Measurements from ENCODE around the gene PRPH2.

The PRPH2 gene

GRCh38 chr6:42702200-42702599 is 20.2 kb downstream of the PRPH2 start:
- Histone ChIP-seq H3K9ac (ENCODE audit: low read length) (no peak overlapping the region), H3K27me3 (ENCODE audit: insufficient read depth, low read length, poor library complexity) (no peaks in the 10 kb centered on the region), H3K36me3 (ENCODE audit: control insufficient read depth, insufficient read depth, low read length) (no peaks in the 10 kb centered on the region), H4K5ac (ENCODE audit: low read length) (no peak overlapping the region), H2BK15ac (replicated peaks; ENCODE audit: low read depth) (no peak overlapping the region), H3K18ac (ENCODE audit: low read length) (no peak overlapping the region), H4K8ac (ENCODE audit: low read depth, low read length) (no peak overlapping the region), H3K4me2 (ENCODE audit: low read length) (no peak overlapping the region), H3K27ac (ENCODE audit: low read depth, low read length) (no peak overlapping the region), H3K79me2 (ENCODE audit: control insufficient read depth, insufficient read depth, low read length) (no peaks in the 10 kb centered on the region), H3K23ac (ENCODE audit: low read length) (no peak overlapping the region), H2AK5ac (ENCODE audit: low read length) (no peak overlapping the region), H2BK120ac (ENCODE audit: low read depth, low read length) (no peak overlapping the region), H2BK5ac (ENCODE audit: low read length) (no peak overlapping the region), H3K56ac (ENCODE audit: low read length) (no peak overlapping the region), H3K4me1 (ENCODE audit: control insufficient read depth, low read depth, low read length) (no peaks in the 10 kb centered on the region), H3K4ac (ENCODE audit: low read depth, low read length) (no peak overlapping the region), H3K79me1 (ENCODE audit: low read length) (no peaks in the 10 kb centered on the region), H3K4me3 (ENCODE audit: low read length) (no peak overlapping the region)
- no CpG with 5 or more reads among the region's 2 CpGs for WGBS (ENCODE audit: extremely low coverage, insufficient coverage, low lambda C conversion rate)
- DNase-seq, result peak; percentile 78

GRCh38 chr6:42698217-42698616 is 24.2 kb downstream of the PRPH2 start:
- no peak for DNase-seq
- H2BK15ac ChIP-seq (replicated peaks; ENCODE audit: low read depth), result no peak overlapping the region
- no peak overlapping the region for H3K9ac ChIP-seq (ENCODE audit: low read length)
- H3K36me3 ChIP-seq (ENCODE audit: control insufficient read depth, insufficient read depth, low read length), result no peaks in the 10 kb centered on the region
- no peak overlapping the region for H4K8ac ChIP-seq (ENCODE audit: low read depth, low read length)
- no peaks in the 10 kb centered on the region for H3K79me1 ChIP-seq (ENCODE audit: low read length)
- H3K27me3 ChIP-seq (ENCODE audit: insufficient read depth, low read length, poor library complexity), result no peaks in the 10 kb centered on the region
- no CpG with 5 or more reads among the region's 13 CpGs for WGBS (ENCODE audit: extremely low coverage, insufficient coverage, low lambda C conversion rate)
- H3K79me2 ChIP-seq (ENCODE audit: control insufficient read depth, insufficient read depth, low read length), result no peaks in the 10 kb centered on the region
- H2BK120ac ChIP-seq (ENCODE audit: low read depth, low read length), result no peak overlapping the region
- H4K5ac ChIP-seq (ENCODE audit: low read length), result no peak overlapping the region
- H3K4ac ChIP-seq (ENCODE audit: low read depth, low read length), result no peak overlapping the region
- no peak overlapping the region for H3K4me3 ChIP-seq (ENCODE audit: low read length)
- no peak overlapping the region for H3K4me2 ChIP-seq (ENCODE audit: low read length)
- no peak overlapping the region for H3K27ac ChIP-seq (ENCODE audit: low read depth, low read length)
- no peaks in the 10 kb centered on the region for H3K4me1 ChIP-seq (ENCODE audit: control insufficient read depth, low read depth, low read length)
- no peak overlapping the region for H3K23ac ChIP-seq (ENCODE audit: low read length)
- no peak overlapping the region for H2AK5ac ChIP-seq (ENCODE audit: low read length)
- H3K18ac ChIP-seq (ENCODE audit: low read length), result no peak overlapping the region
- H2BK5ac ChIP-seq (ENCODE audit: low read length), result no peak overlapping the region
- H3K56ac ChIP-seq (ENCODE audit: low read length), result no peak overlapping the region

- no peaks in the 10 kb centered on the region for H3K27me3 ChIP-seq (ENCODE audit: insufficient read depth, low read length, poor library complexity)
- no peak overlapping the region for H3K23ac ChIP-seq (ENCODE audit: low read length)
- H2BK15ac ChIP-seq (replicated peaks; ENCODE audit: low read depth), result no peak overlapping the region
- no peak overlapping the region for H2AK5ac ChIP-seq (ENCODE audit: low read length)
- H3K4me3 ChIP-seq (ENCODE audit: low read length), result no peak overlapping the region
- H4K8ac ChIP-seq (ENCODE audit: low read depth, low read length), result no peak overlapping the region
- WGBS (ENCODE audit: extremely low coverage, insufficient coverage, low lambda C conversion rate), result no CpG with 5 or more reads among the region's 5 CpGs
- no peaks in the 10 kb centered on the region for H3K4me1 ChIP-seq (ENCODE audit: control insufficient read depth, low read depth, low read length)
- H3K79me2 ChIP-seq (ENCODE audit: control insufficient read depth, insufficient read depth, low read length), result no peaks in the 10 kb centered on the region
- H3K27ac ChIP-seq (ENCODE audit: low read depth, low read length), result no peak overlapping the region
- no peak overlapping the region for H2BK120ac ChIP-seq (ENCODE audit: low read depth, low read length)
- no peak overlapping the region for H3K4ac ChIP-seq (ENCODE audit: low read depth, low read length)
- no peak overlapping the region for H3K56ac ChIP-seq (ENCODE audit: low read length)
- H2BK5ac ChIP-seq (ENCODE audit: low read length), result no peak overlapping the region
- no peak overlapping the region for H4K5ac ChIP-seq (ENCODE audit: low read length)
- no peak overlapping the region for H3K9ac ChIP-seq (ENCODE audit: low read length)
- H3K79me1 ChIP-seq (ENCODE audit: low read length), result no peaks in the 10 kb centered on the region
- no peak overlapping the region for H3K4me2 ChIP-seq (ENCODE audit: low read length)
- DNase-seq, result no peak
- H3K36me3 ChIP-seq (ENCODE audit: control insufficient read depth, insufficient read depth, low read length), result no peaks in the 10 kb centered on the region
- no peak overlapping the region for H3K18ac ChIP-seq (ENCODE audit: low read length)
Observed at GRCh38 chr6:42697268-42697655, 25.1 kb downstream of the PRPH2 start.

GRCh38 chr6:42696526-42697267 is 25.7 kb downstream of the PRPH2 start:
- Histone ChIP-seq H3K4me3 (ENCODE audit: low read length) (no peak overlapping the region), H4K8ac (ENCODE audit: low read depth, low read length) (no peak overlapping the region), H3K27ac (ENCODE audit: low read depth, low read length) (no peak overlapping the region), H3K18ac (ENCODE audit: low read length) (no peak overlapping the region), H3K4me2 (ENCODE audit: low read length) (no peak overlapping the region), H2AK5ac (ENCODE audit: low read length) (no peak overlapping the region), H3K4me1 (ENCODE audit: control insufficient read depth, low read depth, low read length) (no peaks in the 10 kb centered on the region), H4K5ac (ENCODE audit: low read length) (no peak overlapping the region), H2BK120ac (ENCODE audit: low read depth, low read length) (no peak overlapping the region), H3K23ac (ENCODE audit: low read length) (no peak overlapping the region), H3K9ac (ENCODE audit: low read length) (no peak overlapping the region), H3K79me2 (ENCODE audit: control insufficient read depth, insufficient read depth, low read length) (no peaks in the 10 kb centered on the region), H3K36me3 (ENCODE audit: control insufficient read depth, insufficient read depth, low read length) (no peaks in the 10 kb centered on the region), H2BK15ac (replicated peaks; ENCODE audit: low read depth) (no peak overlapping the region), H2BK5ac (ENCODE audit: low read length) (no peak overlapping the region), H3K27me3 (ENCODE audit: insufficient read depth, low read length, poor library complexity) (no peaks in the 10 kb centered on the region), H3K4ac (ENCODE audit: low read depth, low read length) (no peak overlapping the region), H3K56ac (ENCODE audit: low read length) (no peak overlapping the region), H3K79me1 (ENCODE audit: low read length) (no peaks in the 10 kb centered on the region)
- no CpG with 5 or more reads among the region's 7 CpGs for WGBS (ENCODE audit: extremely low coverage, insufficient coverage, low lambda C conversion rate)
- DNase-seq, result no peak

GRCh38 chr6:42694586-42694985 is 27.8 kb downstream of the PRPH2 start:
- no peak for DNase-seq
- peaks cover 4% of the 10 kb centered on the region for H3K36me3 ChIP-seq (ENCODE audit: control insufficient read depth, insufficient read depth, low read length)
- no peak overlapping the region for H3K18ac ChIP-seq (ENCODE audit: low read length)
- H3K79me2 ChIP-seq (ENCODE audit: control insufficient read depth, insufficient read depth, low read length), result no peaks in the 10 kb centered on the region
- H3K4me3 ChIP-seq (ENCODE audit: low read length), result no peak overlapping the region
- H3K4me2 ChIP-seq (ENCODE audit: low read length), result no peak overlapping the region
- no peak overlapping the region for H4K5ac ChIP-seq (ENCODE audit: low read length)
- no CpG with 5 or more reads among the region's 4 CpGs for WGBS (ENCODE audit: extremely low coverage, insufficient coverage, low lambda C conversion rate)
- no peak overlapping the region for H3K23ac ChIP-seq (ENCODE audit: low read length)
- H2BK15ac ChIP-seq (replicated peaks; ENCODE audit: low read depth), result no peak overlapping the region
- no peak overlapping the region for H2BK5ac ChIP-seq (ENCODE audit: low read length)
- H3K4me1 ChIP-seq (ENCODE audit: control insufficient read depth, low read depth, low read length), result no peaks in the 10 kb centered on the region
- no peak overlapping the region for H3K9ac ChIP-seq (ENCODE audit: low read length)
- no peaks in the 10 kb centered on the region for H3K79me1 ChIP-seq (ENCODE audit: low read length)
- no peaks in the 10 kb centered on the region for H3K27me3 ChIP-seq (ENCODE audit: insufficient read depth, low read length, poor library complexity)
- H4K8ac ChIP-seq (ENCODE audit: low read depth, low read length), result no peak overlapping the region
- H3K27ac ChIP-seq (ENCODE audit: low read depth, low read length), result no peak overlapping the region
- H2BK120ac ChIP-seq (ENCODE audit: low read depth, low read length), result no peak overlapping the region
- no peak overlapping the region for H3K4ac ChIP-seq (ENCODE audit: low read depth, low read length)
- no peak overlapping the region for H2AK5ac ChIP-seq (ENCODE audit: low read length)
- no peak overlapping the region for H3K56ac ChIP-seq (ENCODE audit: low read length)

GRCh38 chr6:42693725-42694323 is 28.6 kb downstream of the PRPH2 start:
- Histone ChIP-seq H3K9ac (ENCODE audit: low read length) (no peak overlapping the region), H3K79me2 (ENCODE audit: control insufficient read depth, insufficient read depth, low read length) (no peaks in the 10 kb centered on the region), H2AK5ac (ENCODE audit: low read length) (no peak overlapping the region), H4K5ac (ENCODE audit: low read length) (no peak overlapping the region), H2BK15ac (replicated peaks; ENCODE audit: low read depth) (no peak overlapping the region), H3K27me3 (ENCODE audit: insufficient read depth, low read length, poor library complexity) (no peaks in the 10 kb centered on the region), H3K36me3 (ENCODE audit: control insufficient read depth, insufficient read depth, low read length) (peaks cover 7% of the 10 kb centered on the region), H4K8ac (ENCODE audit: low read depth, low read length) (no peak overlapping the region), H3K4me3 (ENCODE audit: low read length) (no peak overlapping the region), H3K4me2 (ENCODE audit: low read length) (no peak overlapping the region), H3K4ac (ENCODE audit: low read depth, low read length) (no peak overlapping the region), H3K23ac (ENCODE audit: low read length) (no peak overlapping the region), H3K4me1 (ENCODE audit: control insufficient read depth, low read depth, low read length) (no peaks in the 10 kb centered on the region), H3K56ac (ENCODE audit: low read length) (no peak overlapping the region), H2BK120ac (ENCODE audit: low read depth, low read length) (no peak overlapping the region), H3K27ac (ENCODE audit: low read depth, low read length) (no peak overlapping the region), H3K79me1 (ENCODE audit: low read length) (no peaks in the 10 kb centered on the region), H3K18ac (ENCODE audit: low read length) (no peak overlapping the region), H2BK5ac (ENCODE audit: low read length) (no peak overlapping the region)
- WGBS (ENCODE audit: extremely low coverage, insufficient coverage, low lambda C conversion rate), result no CpG with 5 or more reads among the region's 2 CpGs
- DNase-seq, result no peak

Data from mesendoderm (in vitro differentiated cells).